Measurements from ENCODE around the gene PAH.
"Not testable (repeated sequence)": the region's sequence is repeated elsewhere in the genome, so short reads cannot be mapped to it uniquely, and the experiment has no call there.

Gene PAH

GRCh38 chr12:102833687-102834441 lies 83.2 kb downstream of the PAH start:
- Histone ChIP-seq H3K9me3 (ENCODE audit: insufficient read depth, low read depth, low read length) (no peaks in the 10 kb centered on the region), H3K4me3 (ENCODE audit: low read length, poor library complexity, severe bottlenecking) (no peak overlapping the region), H3K36me3 (ENCODE audit: insufficient read depth, low read length) (no peaks in the 10 kb centered on the region), H3K9ac (ENCODE audit: low read depth, low read length, poor library complexity, severe bottlenecking) (no peak overlapping the region), H2AFZ (ENCODE audit: low read length) (no peak overlapping the region), H3K4me1 (ENCODE audit: insufficient read depth, low read length, poor library complexity, severe bottlenecking) (no peaks in the 10 kb centered on the region), H3K27me3 (ENCODE audit: insufficient read depth, low read length, poor library complexity, severe bottlenecking) (no peaks in the 10 kb centered on the region), H4K20me1 (ENCODE audit: insufficient read depth, low read length, poor library complexity, severe bottlenecking) (no peaks in the 10 kb centered on the region), H3K9me2 (replicated peaks; ENCODE audit: low read depth, low read length) (no peaks in the 10 kb centered on the region), H3K79me2 (ENCODE audit: insufficient read depth, low read length) (no peaks in the 10 kb centered on the region), H3K4me2 (ENCODE audit: low read depth, low read length, poor library complexity, severe bottlenecking) (no peak overlapping the region), H3F3A (ENCODE audit: low read depth) (no peaks in the 10 kb centered on the region)
- TF ChIP-seq, protein P1, sequence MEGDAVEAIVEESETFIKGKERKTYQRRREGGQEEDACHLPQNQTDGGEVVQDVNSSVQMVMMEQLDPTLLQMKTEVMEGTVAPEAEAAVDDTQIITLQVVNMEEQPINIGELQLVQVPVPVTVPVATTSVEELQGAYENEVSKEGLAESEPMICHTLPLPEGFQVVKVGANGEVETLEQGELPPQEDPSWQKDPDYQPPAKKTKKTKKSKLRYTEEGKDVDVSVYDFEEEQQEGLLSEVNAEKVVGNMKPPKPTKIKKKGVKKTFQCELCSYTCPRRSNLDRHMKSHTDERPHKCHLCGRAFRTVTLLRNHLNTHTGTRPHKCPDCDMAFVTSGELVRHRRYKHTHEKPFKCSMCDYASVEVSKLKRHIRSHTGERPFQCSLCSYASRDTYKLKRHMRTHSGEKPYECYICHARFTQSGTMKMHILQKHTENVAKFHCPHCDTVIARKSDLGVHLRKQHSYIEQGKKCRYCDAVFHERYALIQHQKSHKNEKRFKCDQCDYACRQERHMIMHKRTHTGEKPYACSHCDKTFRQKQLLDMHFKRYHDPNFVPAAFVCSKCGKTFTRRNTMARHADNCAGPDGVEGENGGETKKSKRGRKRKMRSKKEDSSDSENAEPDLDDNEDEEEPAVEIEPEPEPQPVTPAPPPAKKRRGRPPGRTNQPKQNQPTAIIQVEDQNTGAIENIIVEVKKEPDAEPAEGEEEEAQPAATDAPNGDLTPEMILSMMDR (conservative IDR thresholded peaks at IDR 0.05; ENCODE audit: low read length): no peak

- H3K4me2 ChIP-seq (ENCODE audit: low read depth, low read length, poor library complexity, severe bottlenecking); H3K79me2 ChIP-seq (ENCODE audit: insufficient read depth, low read length); H4K20me1 ChIP-seq (ENCODE audit: insufficient read depth, low read length, poor library complexity, severe bottlenecking); H2AFZ ChIP-seq (ENCODE audit: low read length); H3K9ac ChIP-seq (ENCODE audit: low read depth, low read length, poor library complexity, severe bottlenecking); H3K9me3 ChIP-seq (ENCODE audit: insufficient read depth, low read depth, low read length); H3K4me3 ChIP-seq (ENCODE audit: low read length, poor library complexity, severe bottlenecking); H3K9me2 ChIP-seq (replicated peaks; ENCODE audit: low read depth, low read length); H3K27me3 ChIP-seq (ENCODE audit: insufficient read depth, low read length, poor library complexity, severe bottlenecking); H3K36me3 ChIP-seq (ENCODE audit: insufficient read depth, low read length); H3F3A ChIP-seq (ENCODE audit: low read depth); H3K4me1 ChIP-seq (ENCODE audit: insufficient read depth, low read length, poor library complexity, severe bottlenecking): not testable (repeated sequence)
These were observed 84.2 kb downstream of the PAH start for GRCh38 chr12:102832826-102833225.

DNA sequence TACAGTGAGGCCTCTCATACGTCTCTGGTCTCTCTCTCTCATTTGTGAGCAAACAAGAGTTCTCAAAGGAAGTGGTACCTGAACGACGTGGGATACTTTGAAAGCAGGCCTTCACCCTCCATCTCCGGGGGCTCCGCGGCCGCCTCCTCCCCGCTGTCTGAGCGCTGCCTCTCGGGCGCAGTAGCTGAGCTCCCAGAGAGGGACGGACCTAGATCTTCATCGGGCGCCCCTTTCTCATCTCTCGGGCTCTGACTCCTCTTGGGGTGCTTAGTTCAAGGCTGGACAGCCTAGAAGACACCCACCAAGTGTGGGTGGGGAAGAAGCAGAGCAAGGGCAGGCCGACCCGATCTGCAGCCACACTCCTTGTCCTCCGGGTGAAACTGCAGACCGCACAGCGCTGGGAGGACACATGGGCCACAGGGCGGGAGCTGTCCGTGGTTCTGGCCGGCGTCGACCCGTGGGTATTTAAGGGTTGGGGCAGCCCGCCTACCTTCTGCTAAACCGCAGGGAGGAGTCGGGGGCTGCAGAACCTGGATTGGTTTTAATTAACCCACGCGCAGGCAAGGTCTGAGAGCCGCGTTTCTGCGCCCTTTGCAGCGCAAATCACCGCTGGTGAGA lies 92.7 kb downstream of the PAH start:
- no peak overlapping the region for H3K4me3 ChIP-seq (ENCODE audit: low read length, poor library complexity, severe bottlenecking)
- no peak overlapping the region for H2AFZ ChIP-seq (ENCODE audit: low read length)
- H3F3A ChIP-seq (ENCODE audit: low read depth): no peaks in the 10 kb centered on the region
- no peaks in the 10 kb centered on the region for H3K4me1 ChIP-seq (ENCODE audit: insufficient read depth, low read length, poor library complexity, severe bottlenecking)
- H4K20me1 ChIP-seq (ENCODE audit: insufficient read depth, low read length, poor library complexity, severe bottlenecking): no peaks in the 10 kb centered on the region
- no peaks in the 10 kb centered on the region for H3K79me2 ChIP-seq (ENCODE audit: insufficient read depth, low read length)
- H3K9me2 ChIP-seq (replicated peaks; ENCODE audit: low read depth, low read length): no peaks in the 10 kb centered on the region
- H3K9me3 ChIP-seq (ENCODE audit: insufficient read depth, low read depth, low read length): no peaks in the 10 kb centered on the region
- no peak overlapping the region for H3K9ac ChIP-seq (ENCODE audit: low read depth, low read length, poor library complexity, severe bottlenecking)
- no peaks in the 10 kb centered on the region for H3K36me3 ChIP-seq (ENCODE audit: insufficient read depth, low read length)
- H3K4me2 ChIP-seq (ENCODE audit: low read depth, low read length, poor library complexity, severe bottlenecking): no peak overlapping the region
- no peaks in the 10 kb centered on the region for H3K27me3 ChIP-seq (ENCODE audit: insufficient read depth, low read length, poor library complexity, severe bottlenecking)
- no peak for TF ChIP-seq EZH2phosphoT487 (IDR thresholded peaks at IDR 0.05; ENCODE audit: borderline replicate concordance)
- TF ChIP-seq, protein P1 (conservative IDR thresholded peaks at IDR 0.05; ENCODE audit: low read length): no peak

- H4K20me1 ChIP-seq (ENCODE audit: insufficient read depth, low read length, poor library complexity, severe bottlenecking): no peaks in the 10 kb centered on the region
- H3K4me2 ChIP-seq (ENCODE audit: low read depth, low read length, poor library complexity, severe bottlenecking): no peak overlapping the region
- no peaks in the 10 kb centered on the region for H3K36me3 ChIP-seq (ENCODE audit: insufficient read depth, low read length)
- TF ChIP-seq, protein P1 (conservative IDR thresholded peaks at IDR 0.05; ENCODE audit: low read length): no peak
- no peak for TF ChIP-seq EZH2phosphoT487 (IDR thresholded peaks at IDR 0.05; ENCODE audit: borderline replicate concordance)
- no peaks in the 10 kb centered on the region for H3K9me3 ChIP-seq (ENCODE audit: insufficient read depth, low read depth, low read length)
- H3F3A ChIP-seq (ENCODE audit: low read depth): no peaks in the 10 kb centered on the region
- no peak overlapping the region for H2AFZ ChIP-seq (ENCODE audit: low read length)
- H3K27me3 ChIP-seq (ENCODE audit: insufficient read depth, low read length, poor library complexity, severe bottlenecking): no peaks in the 10 kb centered on the region
- no peaks in the 10 kb centered on the region for H3K79me2 ChIP-seq (ENCODE audit: insufficient read depth, low read length)
- H3K4me1 ChIP-seq (ENCODE audit: insufficient read depth, low read length, poor library complexity, severe bottlenecking): no peaks in the 10 kb centered on the region
- H3K9me2 ChIP-seq (replicated peaks; ENCODE audit: low read depth, low read length): no peaks in the 10 kb centered on the region
- H3K9ac ChIP-seq (ENCODE audit: low read depth, low read length, poor library complexity, severe bottlenecking): no peak overlapping the region
- H3K4me3 ChIP-seq (ENCODE audit: low read length, poor library complexity, severe bottlenecking): no peak overlapping the region
These were observed 95.9 kb downstream of the PAH start for GRCh38 chr12:102821149-102821548.

Data from Loucy (cell line).